H1 (cell line): ENCODE measurements around the gene TC2N. TPM values are rescaled to one million over a fixed set of nuclear protein-coding genes. Genes with fewer than 3 reads are reported as not detected.

ENCODE experiments used
- CTCF ChIA-PET: fragments of 300-600 bp; sonication (Branson Sonifier 250); formaldehyde crosslinking; loops from one replicate; lab custom pipeline; 2021; ENCODE audit not compliant: partially characterized antibody; lab: Charles Lee
- POLR2A ChIA-PET: fragments of 300-600 bp; sonication (Branson Sonifier 250); formaldehyde crosslinking; loops from one replicate; lab custom pipeline; 2021; ENCODE audit warnings: inconsistent platforms; ENCODE audit not compliant: partially characterized antibody; lab: Charles Lee
- DNase-seq, 2 experiments: peaks; one replicate each; pipeline versions ENCODE4 v3.0.0 to v3.0.0-alpha.2; 2010 to 2022; ENCODE audit warnings: low spot score in 2 of 2, low read depth in 1 of 2, mixed read lengths in 1 of 2
- FAIRE-seq: peaks from 2 replicates; lab custom pipeline; 2011; peaks lifted over from hg19 to GRCh38; lab: Jason Lieb, UNC
- H2AFZ ChIP-seq: 2 replicates; pipeline ENCODE4 v1.8.1; 2012; ENCODE audit warnings: low read length, inconsistent platforms
- H2AK5ac ChIP-seq: 2 replicates; pipeline ENCODE4 v1.6.1; 2013; ENCODE audit warnings: low read depth, low read length
- H2BK120ac ChIP-seq: replicated peaks from 2 replicates; pipeline ENCODE3; 2013; ENCODE audit warnings: low read depth, low read length, inconsistent platforms
- H2BK12ac ChIP-seq: 2 replicates; pipeline ENCODE4 v1.6.1; 2013; ENCODE audit warnings: low read depth, low read length
- H2BK15ac ChIP-seq: 2 replicates; pipeline ENCODE4 v1.6.1; 2013; ENCODE audit warnings: low read length
- H2BK20ac ChIP-seq: 2 replicates; pipeline ENCODE4 v1.6.1; 2013; ENCODE audit warnings: low read length
- H2BK5ac ChIP-seq: 2 replicates; pipeline ENCODE4 v1.6.1; 2013; ENCODE audit warnings: low read depth, low read length
- H3K14ac ChIP-seq: 2 replicates; pipeline ENCODE4 v1.6.1; 2013; ENCODE audit warnings: inconsistent platforms; ENCODE audit not compliant: insufficient read length
- H3K18ac ChIP-seq: 2 replicates; pipeline ENCODE4 v1.6.1; 2013; ENCODE audit warnings: low read length; ENCODE audit errors: extremely low read depth
- H3K23ac ChIP-seq: 2 replicates; pipeline ENCODE4 v1.6.1; 2013; ENCODE audit warnings: inconsistent platforms; ENCODE audit not compliant: insufficient read length
- H3K23me2 ChIP-seq: 2 replicates; pipeline ENCODE4 v1.6.1; 2013; ENCODE audit warnings: low read depth, low read length
- H3K27ac ChIP-seq: 2 replicates; pipeline ENCODE4 v1.6.1; 2011; ENCODE audit warnings: low read depth, low read length, inconsistent platforms
- H3K27me3 ChIP-seq, 4 experiments: replicated peaks in 1 of 4; 1 replicate in 1 of 4; 2 replicates in 3 of 4; pipeline versions ENCODE4 v1.6.1 to v1.8.1; 2011 to 2013; ENCODE audit warnings: low read length in 3 of 4, mild to moderate bottlenecking in 3 of 4, inconsistent platforms in 2 of 4, mixed read lengths in 2 of 4, moderate library complexity in 1 of 4; ENCODE audit not compliant: control insufficient read depth in 3 of 4, insufficient read depth in 3 of 4; ENCODE audit errors: extremely low read depth in 1 of 4
- H3K36me3 ChIP-seq, 4 experiments: 2 replicates each; pipeline versions ENCODE4 v1.6.1 to v1.8.1; 2011 to 2013; ENCODE audit warnings: mild to moderate bottlenecking in 4 of 4, low read length in 3 of 4, moderate library complexity in 2 of 4, control low read depth in 1 of 4, inconsistent platforms in 1 of 4; ENCODE audit not compliant: insufficient read depth in 4 of 4, control insufficient read depth in 2 of 4
- H3K4ac ChIP-seq: replicated peaks from 2 replicates; pipeline ENCODE3; 2013; ENCODE audit warnings: low read length, low read depth, mixed read lengths, inconsistent platforms; ENCODE audit not compliant: insufficient read length
- H3K4me1 ChIP-seq, 4 experiments: replicated peaks in 1 of 4; 1 replicate in 1 of 4; 2 replicates in 3 of 4; pipeline versions ENCODE4 v1.6.1 to v1.8.1; 2011 to 2013; ENCODE audit warnings: low read length in 3 of 4, inconsistent platforms in 2 of 4, mixed read lengths in 1 of 4; ENCODE audit not compliant: insufficient read depth in 4 of 4, control insufficient read depth in 3 of 4
- H3K4me2 ChIP-seq, 2 experiments: 2 replicates each; pipeline versions ENCODE4 v1.6.1 to v1.8.1; 2011 to 2013; ENCODE audit warnings: low read depth in 2 of 2, low read length in 2 of 2, control low read depth in 1 of 2, inconsistent platforms in 1 of 2, mild to moderate bottlenecking in 1 of 2; ENCODE audit not compliant: insufficient read depth in 1 of 2
- H3K4me3 ChIP-seq, 4 experiments: fragments of 200-600, 300-600 bp in 1 of 4; sonication (generic), shearing (Covaris generic), sonication (Bioruptor Twin) in 1 of 4; 2 replicates each; pipeline versions ENCODE4 v1.5.1 to v1.8.1; 2011 to 2016; ENCODE audit warnings: low read length in 4 of 4, low read depth in 3 of 4, control low read depth in 2 of 4, inconsistent platforms in 2 of 4, mild to moderate bottlenecking in 2 of 4, mixed read lengths in 1 of 4, moderate library complexity in 1 of 4; ENCODE audit not compliant: insufficient read depth in 2 of 4; ENCODE audit errors: extremely low read depth in 1 of 4
- H3K56ac ChIP-seq: replicated peaks from 2 replicates; pipeline ENCODE3; 2013; ENCODE audit warnings: low read depth, mild to moderate bottlenecking, mixed read lengths, low read length, inconsistent platforms; ENCODE audit not compliant: insufficient read length
- H3K79me1 ChIP-seq: 2 replicates; pipeline ENCODE4 v1.6.1; 2013; ENCODE audit warnings: low read depth, low read length, control low read depth
- H3K79me2 ChIP-seq, 2 experiments: 2 replicates each; pipeline versions ENCODE4 v1.6.1 to v1.8.1; 2012 to 2013; ENCODE audit warnings: low read length in 2 of 2, mild to moderate bottlenecking in 2 of 2, inconsistent platforms in 1 of 2; ENCODE audit not compliant: insufficient read depth in 2 of 2, control insufficient read depth in 1 of 2
- H3K9ac ChIP-seq, 4 experiments: replicated peaks in 1 of 4; 1 replicate in 1 of 4; 2 replicates in 3 of 4; pipeline versions ENCODE4 v1.6.1 to v1.8.1; 2011 to 2013; ENCODE audit warnings: low read depth in 3 of 4, low read length in 3 of 4, control low read depth in 2 of 4, mild to moderate bottlenecking in 2 of 4, moderate library complexity in 2 of 4, inconsistent platforms in 1 of 4; ENCODE audit errors: extremely low read depth in 1 of 4
- H3K9me3 ChIP-seq, 2 experiments: 2 replicates each; pipeline versions ENCODE4 v1.6.1 to v1.8.1; 2012 to 2013; ENCODE audit warnings: mild to moderate bottlenecking in 2 of 2, moderate library complexity in 2 of 2, control low read depth in 1 of 2, inconsistent platforms in 1 of 2, low read depth in 1 of 2, low read length in 1 of 2, mixed read lengths in 1 of 2; ENCODE audit not compliant: insufficient read depth in 2 of 2
- H4K20me1 ChIP-seq, 2 experiments: replicated peaks in 1 of 2; 2 replicates each; pipeline versions ENCODE3 to v1.8.1; 2011 to 2013; ENCODE audit warnings: inconsistent platforms in 2 of 2, low read length in 2 of 2, mild to moderate bottlenecking in 1 of 2; ENCODE audit not compliant: insufficient read depth in 2 of 2, control insufficient read depth in 1 of 2
- H4K5ac ChIP-seq: 2 replicates; pipeline ENCODE4 v1.6.1; 2013; ENCODE audit warnings: low read length, low read depth, mixed read lengths, inconsistent platforms; ENCODE audit not compliant: insufficient read length
- H4K8ac ChIP-seq: 2 replicates; pipeline ENCODE4 v1.8.0; 2013; ENCODE audit warnings: mild to moderate bottlenecking, moderate library complexity, low read length, inconsistent platforms; ENCODE audit not compliant: insufficient read depth; ENCODE audit errors: extremely low read depth
- H4K91ac ChIP-seq: replicated peaks from 2 replicates; pipeline ENCODE3; 2013; ENCODE audit warnings: low read length, mixed read lengths, inconsistent platforms; ENCODE audit not compliant: insufficient read length
- CREB1 ChIP-seq: IDR thresholded peaks from 2 replicates; pipeline ENCODE4 v1.6.1; 2012; ENCODE audit warnings: inconsistent platforms
- CTBP2 ChIP-seq: IDR thresholded peaks from 2 replicates; pipeline ENCODE4 v1.7.0; 2011; ENCODE audit warnings: borderline replicate concordance, mild to moderate bottlenecking, moderate library complexity, mixed read lengths, low read length; ENCODE audit not compliant: insufficient read depth, insufficient read length
- EGR1 ChIP-seq: IDR thresholded peaks from 2 replicates; pipeline ENCODE4 v1.6.1; 2011; ENCODE audit warnings: low read depth, low read length, borderline replicate concordance
- EP300 ChIP-seq, 2 experiments: IDR thresholded peaks; 1 replicate in 1 of 2; 2 replicates in 1 of 2; pipeline ENCODE4 v1.6.1; 2011 to 2012; ENCODE audit warnings: low read depth in 2 of 2, low read length in 2 of 2, mild to moderate bottlenecking in 2 of 2, borderline replicate concordance in 1 of 2, inconsistent platforms in 1 of 2, moderate library complexity in 1 of 2
- GABPA ChIP-seq: IDR thresholded peaks from 2 replicates; pipeline ENCODE4 v1.6.1; 2011; ENCODE audit warnings: mild to moderate bottlenecking, low read length, moderate library complexity, borderline replicate concordance; ENCODE audit not compliant: insufficient read depth
- HDAC2 ChIP-seq, 2 experiments: fragments of 300-600 bp in 1 of 2; sonication (generic) in 1 of 2; IDR thresholded peaks; 2 replicates each; pipeline ENCODE4 v1.6.1; 2011 to 2012; ENCODE audit warnings: low read depth in 2 of 2, low read length in 2 of 2, mild to moderate bottlenecking in 2 of 2, moderate library complexity in 2 of 2, borderline replicate concordance in 1 of 2, inconsistent platforms in 1 of 2
- HDAC6 ChIP-seq: IDR thresholded peaks from one replicate; pipeline ENCODE4 v1.7.1; 2012; ENCODE audit warnings: low read depth, mild to moderate bottlenecking, inconsistent platforms, low read length, moderate library complexity
- POU5F1 ChIP-seq: IDR thresholded peaks from 2 replicates; pipeline ENCODE4 v1.6.1; 2011; ENCODE audit warnings: low read depth, mild to moderate bottlenecking, low read length, moderate library complexity
- RXRA ChIP-seq: IDR thresholded peaks from 2 replicates; pipeline ENCODE4 v1.6.1; 2011; ENCODE audit warnings: low read depth, mild to moderate bottlenecking, low read length, moderate library complexity; ENCODE audit not compliant: insufficient read depth
- TBP ChIP-seq: IDR thresholded peaks from 2 replicates; pipeline ENCODE4 v1.6.1; 2011; ENCODE audit warnings: low read depth, low read length, improper control_type of control experiment
- USF2 ChIP-seq: IDR thresholded peaks from 2 replicates; pipeline ENCODE4 v1.6.1; 2011; ENCODE audit warnings: low read length, improper control_type of control experiment
- WGBS, 2 experiments: shearing (Covaris generic) in 1 of 2; methylation state at CpG; one replicate each; pipeline versions ENCODE4 v1.1.6 to v1.1.7; 2013 to 2015; ENCODE audit warnings: low lambda C conversion rate in 2 of 2, mixed read lengths in 2 of 2, inconsistent platforms in 1 of 2, low coverage in 1 of 2, missing lambda C conversion rate in 1 of 2; ENCODE audit not compliant: insufficient replicate concordance in 2 of 2, insufficient coverage in 1 of 2, insufficient read length in 1 of 2; ENCODE audit errors: extremely low coverage in 1 of 2, missing lambda C conversion rate in 1 of 2; 5-methylcytosine and 5-hydroxymethylcytosine counted together
- polyA plus RNA-seq, 7 experiments: library from polyadenylated mRNA; depleted of rRNA in 3 of 7; stranded (reverse) in 5 of 7; unstranded in 2 of 7; fragments of >200 nt in 5 of 7; fragments of 200-250 nt in 2 of 7; gene quantifications; 1 replicate in 5 of 7; 2 replicates in 1 of 7; 4 replicates in 1 of 7; pipeline versions ENCODE4 v1.2.1 to v1.2.3, GENCODE V29; 2011 to 2013; ENCODE audit warnings: missing spikeins in 2 of 7, mixed read lengths in 2 of 7
- total RNA-seq: library from RNA; stranded (reverse); fragmentation: NEBNext Ultra II Directional; extraction: Animal tissue kit (Norgen Biotek cat#: 25700); gene quantifications from 2 replicates; pipeline ENCODE4 v1.2.1, GENCODE V29; 2021

The TC2N gene
- total and polyA plus RNA-seq, 2 of the 8 experiments (the other 6 are each of a cell fraction or from before 2014, with no cell fraction given), result 9.7 to 36.2 TPM

GRCh38 chr14:91875525-91876286 is 8.4 kb upstream of the TC2N start:
- H3K4me2 ChIP-seq, result no peak overlapping the region
- no peak overlapping the region for H4K8ac ChIP-seq
- no peak overlapping the region for H3K23ac ChIP-seq
- H3K27me3 ChIP-seq, result no peaks in the 10 kb centered on the region
- no peak overlapping the region for H2BK12ac ChIP-seq
- no peak overlapping the region for H3K56ac ChIP-seq
- H2AFZ ChIP-seq, result no peak overlapping the region
- H3K14ac ChIP-seq, result no peak overlapping the region
- DNase-seq, result no peak
- H3K4me3 ChIP-seq, result no peak overlapping the region
- no peak overlapping the region for H2BK120ac ChIP-seq
- H2BK5ac ChIP-seq, result no peak overlapping the region
- H2BK15ac ChIP-seq, result no peak overlapping the region
- H4K20me1 ChIP-seq, result no peaks in the 10 kb centered on the region
- H3K79me2 ChIP-seq, result no peaks in the 10 kb centered on the region
- no peak overlapping the region for H3K18ac ChIP-seq
- H3K27ac ChIP-seq, result no peak overlapping the region
- H3K4me1 ChIP-seq, result no peaks in the 10 kb centered on the region
- H3K79me1 ChIP-seq, result no peaks in the 10 kb centered on the region
- no peak for FAIRE-seq
- no peak overlapping the region for H3K9ac ChIP-seq
- H3K23me2 ChIP-seq, result no peaks in the 10 kb centered on the region
- ChIA-PET POLR2A (no interaction called here), CTCF (interaction anchor here (0.7 to 1.2 kb wide), 6 partner anchors 10 to 144 kb away, joined by 3 to 7 read pairs (median 4); partner anchors contain the start of gene CATSPERB)
- H3K36me3 ChIP-seq, result no peaks in the 10 kb centered on the region
- H2AK5ac ChIP-seq, result no peak overlapping the region
- no peak overlapping the region for H3K4ac ChIP-seq
- no peak overlapping the region for H2BK20ac ChIP-seq
- WGBS, 2 experiments, result 89% methylated on average over 9 of the region's 9 CpGs; no CpG with 5 or more reads in 1 of the 2 experiments
- no peak overlapping the region for H4K91ac ChIP-seq
- no peaks in the 10 kb centered on the region for H3K9me3 ChIP-seq
- no peak overlapping the region for H4K5ac ChIP-seq
- no peak for TF ChIP-seq RXRA
- TF ChIP-seq GABPA, result no peak
- TF ChIP-seq CREB1, result no peak
- TF ChIP-seq HDAC6, result no peak
- TF ChIP-seq USF2, result no peak
- no peak for TF ChIP-seq POU5F1
- no peak for TF ChIP-seq EP300 (IDR thresholded peaks at IDR 0.05; ENCODE audit: borderline replicate concordance in 1 of 2, low read depth in 2 of 2, low read length in 2 of 2)
- TF ChIP-seq HDAC2 (IDR thresholded peaks at IDR 0.05; ENCODE audit: borderline replicate concordance in 1 of 2, low read depth in 2 of 2, low read length in 2 of 2), result no peak
- no peak for TF ChIP-seq CTBP2
- no peak for TF ChIP-seq TBP
- no peak for TF ChIP-seq EGR1
